GM12878 (cell line): ENCODE results near the gene SACM1L. TPM values are rescaled to one million over a fixed set of nuclear protein-coding genes. Genes with fewer than 3 reads are reported as not detected.

Source experiments
- ATAC-seq: fragments of 200-7000 bp; cut with Tn5 transposase; 3 replicates; pipeline ENCODE4 v1.9.1; 2020; ENCODE audit warnings: mild to moderate bottlenecking, moderate library complexity
- BruUV-seq: library from RNA; stranded (reverse); fragments of 400-500 nt; replicated peaks from 2 replicates; lab custom pipeline; 2021; lab: Mats Ljungman, UMichigan
- CTCF ChIA-PET: fragments of 300-600 bp; sonication (Branson Sonifier 250); formaldehyde crosslinking; extraction: SDS; loops from one replicate; lab custom pipeline; 2021; ENCODE audit warnings: inconsistent platforms; lab: Yijun Ruan, JAX
- POLR2A ChIA-PET: fragments of 350-600 bp; formaldehyde crosslinking; extraction: SDS; loops from one replicate; lab custom pipeline; 2021; ENCODE audit warnings: inconsistent platforms; lab: Charles Lee
- RAD21 ChIA-PET: fragments of 300-600 bp; sonication (Branson Sonifier 250); formaldehyde crosslinking; loops from one replicate; lab custom pipeline; 2023; ENCODE audit warnings: antibody characterized with exemption; ENCODE audit not compliant: unreplicated experiment; lab: Charles Lee
- SMC1A ChIA-PET: fragments of 300-600 bp; sonication (Branson Sonifier 250); formaldehyde crosslinking; loops from one replicate; lab custom pipeline; 2023; ENCODE audit not compliant: unreplicated experiment, uncharacterized antibody; lab: Charles Lee
- DNase-seq: peaks from one replicate; pipeline ENCODE4 v3.0.0-alpha.2; 2011; ENCODE audit warnings: low read depth, low spot score
- FAIRE-seq: peaks from 3 replicates; lab custom pipeline; 2011; peaks lifted over from hg19 to GRCh38; lab: Jason Lieb, UNC
- H2AFZ ChIP-seq: 2 replicates; pipeline ENCODE4 v1.6.0; 2011; ENCODE audit warnings: low read depth, low read length, control low read depth; ENCODE audit not compliant: control insufficient read depth
- H3K27ac ChIP-seq: 2 replicates; pipeline ENCODE4 v1.5.1; 2011; ENCODE audit warnings: control low read depth; ENCODE audit not compliant: control insufficient read depth, insufficient read depth
- H3K27me3 ChIP-seq, 2 experiments: replicated peaks in 1 of 2; 2 replicates each; pipeline versions ENCODE4 v1.6.0 to v1.6.1; 2011; ENCODE audit warnings: low read length in 1 of 2; ENCODE audit not compliant: control insufficient read depth in 2 of 2, insufficient read depth in 2 of 2
- H3K36me3 ChIP-seq, 2 experiments: 2 replicates each; pipeline ENCODE4 v1.5.1; 2011; ENCODE audit warnings: low read length in 1 of 2; ENCODE audit not compliant: control insufficient read depth in 2 of 2, insufficient read depth in 2 of 2
- H3K4me1 ChIP-seq: 2 replicates; pipeline ENCODE4 v1.6.1; 2011; ENCODE audit warnings: mild to moderate bottlenecking, low read length, moderate library complexity, mixed read lengths; ENCODE audit not compliant: control insufficient read depth, insufficient read depth
- H3K4me2 ChIP-seq: 2 replicates; pipeline ENCODE4 v1.6.0; 2011; ENCODE audit warnings: control low read depth; ENCODE audit not compliant: control insufficient read depth, insufficient read depth
- H3K4me3 ChIP-seq: fragments of 200-600 bp; sonication (generic); 2 replicates; pipeline ENCODE4 v1.5.1; 2016
- H3K79me2 ChIP-seq: 2 replicates; pipeline ENCODE4 v1.6.0; 2011; ENCODE audit warnings: low read length; ENCODE audit not compliant: control insufficient read depth, insufficient read depth
- H3K9ac ChIP-seq: 2 replicates; pipeline ENCODE4 v1.8.0; 2011; ENCODE audit warnings: low read length, control low read depth, mixed read lengths; ENCODE audit not compliant: control insufficient read depth, insufficient read depth
- H3K9me3 ChIP-seq: replicated peaks from 3 replicates; pipeline ENCODE4 v1.5.1; 2011; ENCODE audit warnings: mild to moderate bottlenecking, low read length; ENCODE audit not compliant: control insufficient read depth, insufficient read depth
- H4K20me1 ChIP-seq: 2 replicates; pipeline ENCODE4 v1.6.0; 2011; ENCODE audit not compliant: control insufficient read depth, insufficient read depth
- BCL11A ChIP-seq: IDR thresholded peaks from 2 replicates; pipeline ENCODE4 v1.6.1; 2011; ENCODE audit warnings: low read depth, low read length
- EED ChIP-seq: sonication (generic); IDR thresholded peaks from 2 replicates; pipeline ENCODE4 v1.6.1; 2016; ENCODE audit warnings: antibody characterized with exemption, low read depth
- IKZF1 ChIP-seq: fragments of 450-650 bp; conservative IDR thresholded peaks from 2 replicates; pipeline ENCODE4 v1.6.1; 2017; ENCODE audit warnings: antibody characterized with exemption, mild to moderate bottlenecking
- LARP7 ChIP-seq: fragments of 450-650 bp; IDR thresholded peaks from 2 replicates; pipeline ENCODE4 v1.6.1; 2017; ENCODE audit warnings: mild to moderate bottlenecking
- NBN ChIP-seq: fragments of 450-650 bp; IDR thresholded peaks from 2 replicates; pipeline ENCODE4 v1.6.1; 2016
- POU2F2 ChIP-seq: IDR thresholded peaks from 3 replicates; pipeline ENCODE4 v1.6.1; 2011; ENCODE audit warnings: low read depth, mild to moderate bottlenecking, low read length, borderline replicate concordance
- RAD21 ChIP-seq: IDR thresholded peaks from 2 replicates; pipeline ENCODE4 v1.6.1; 2011; ENCODE audit warnings: mild to moderate bottlenecking, low read depth, low read length, moderate library complexity; ENCODE audit not compliant: insufficient read depth
- RAD51 ChIP-seq: fragments of 450-650 bp; IDR thresholded peaks from 2 replicates; pipeline ENCODE4 v1.6.1; 2016; ENCODE audit warnings: moderate library complexity, mild to moderate bottlenecking, inconsistent platforms
- SMC3 ChIP-seq: IDR thresholded peaks from 2 replicates; pipeline ENCODE4 v1.6.1; 2011; ENCODE audit warnings: low read length, improper control_type of control experiment, borderline replicate concordance
- SUPT20H ChIP-seq: IDR thresholded peaks from 2 replicates; pipeline ENCODE4 v1.6.1; 2011; ENCODE audit warnings: low read depth, mild to moderate bottlenecking, low read length, moderate library complexity, borderline replicate concordance; ENCODE audit not compliant: control insufficient read depth
- TBL1XR1 ChIP-seq: IDR thresholded peaks from 2 replicates; pipeline ENCODE4 v1.6.1; 2012; ENCODE audit warnings: low read depth, low read length, improper control_type of control experiment
- YY1 ChIP-seq: IDR thresholded peaks from 2 replicates; pipeline ENCODE4 v1.6.1; 2011; ENCODE audit warnings: low read depth, mild to moderate bottlenecking, low read length
- WGBS: methylation state at CpG from one replicate; pipeline ENCODE4 v1.1.6; 2016; ENCODE audit warnings: low lambda C conversion rate; ENCODE audit not compliant: insufficient replicate concordance, insufficient coverage; ENCODE audit errors: missing lambda C conversion rate; 5-methylcytosine and 5-hydroxymethylcytosine counted together
- in situ Hi-C: fragments of 300-500 bp; cut with MboI; formaldehyde crosslinking; loops from 9 replicates; pipeline ENCODE4 v1.14.3; 2018; ENCODE audit warnings: mixed read lengths
- intact Hi-C: fragments of 100-400 bp; cut with micrococcal nuclease; formaldehyde crosslinking; loops from one replicate; pipeline ENCODE4 v1.14.2; 2022; ENCODE audit not compliant: unreplicated experiment
- polyA plus RNA-seq, 11 experiments: library from polyadenylated mRNA; depleted of rRNA in 4 of 11; unstranded in 6 of 11; stranded (reverse) in 5 of 11; fragments of >200 nt; fragmentation: Nextera tagmentation in 4 of 11; fragmentation: Illumina TruSeq in 1 of 11; extraction: Ambion mirVana in 4 of 11; extraction: Trizol in 1 of 11; gene quantifications; 1 replicate in 1 of 11; 2 replicates in 10 of 11; pipeline versions ENCODE4 v1.2.1 to v1.2.3, GENCODE V29; 2011 to 2016; ENCODE audit warnings: inconsistent platforms in 2 of 11, missing spikeins in 2 of 11, low read depth in 1 of 11
- total RNA-seq, 4 experiments: library from RNA; depleted of rRNA in 3 of 4; stranded (reverse); fragments of >200 nt in 3 of 4; fragmentation: Illumina TruSeq in 1 of 4; extraction: Trizol in 1 of 4; gene quantifications; 2 replicates each; pipeline versions ENCODE4 v1.2.1 to v1.2.3, GENCODE V29; 2013 to 2021
- TF ChIP-seq, protein P1 (sequence below): fragments of 450-650 bp; formaldehyde crosslinking; IDR thresholded peaks from 2 replicates; pipeline ENCODE4 v1.4.0; 2020; ENCODE audit warnings: mild to moderate bottlenecking, moderate library complexity
- TF ChIP-seq, protein P2 (sequence below): fragments of 450-650 bp; IDR thresholded peaks from 2 replicates; pipeline ENCODE4 v1.6.1; 2016; ENCODE audit warnings: mild to moderate bottlenecking
- TF ChIP-seq, protein P3 (sequence below): fragments of 450-650 bp; IDR thresholded peaks from 2 replicates; pipeline ENCODE4 v1.6.1; 2017; ENCODE audit warnings: borderline replicate concordance

The SACM1L gene
- total and polyA plus RNA-seq, 10 of the 15 experiments (the other 5 are each of a cell fraction or from before 2014, with no cell fraction given): 16.5 to 48.3 (median 28.9) TPM

DNA sequence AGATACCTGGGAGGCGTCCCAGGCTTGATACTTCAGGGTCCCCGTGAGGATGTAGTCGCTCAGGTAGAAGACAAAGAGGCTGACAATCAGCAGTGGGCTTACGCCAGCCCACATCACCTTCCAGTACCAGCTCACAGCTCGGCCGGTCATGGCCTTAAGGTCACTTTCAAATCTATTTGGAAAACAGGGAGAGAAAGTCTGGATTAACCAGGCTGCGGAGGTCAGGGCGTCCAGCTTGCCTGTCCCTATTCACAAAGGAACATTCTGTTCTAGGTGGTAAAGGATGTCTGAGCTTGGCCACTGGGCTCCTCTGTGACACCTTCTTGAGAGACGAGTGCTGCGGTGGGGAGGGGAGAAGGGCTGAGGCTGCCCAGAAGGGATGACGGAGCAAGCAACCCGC lies 70.7 kb downstream of the SACM1L start (continued):
- TF ChIP-seq, protein P1, sequence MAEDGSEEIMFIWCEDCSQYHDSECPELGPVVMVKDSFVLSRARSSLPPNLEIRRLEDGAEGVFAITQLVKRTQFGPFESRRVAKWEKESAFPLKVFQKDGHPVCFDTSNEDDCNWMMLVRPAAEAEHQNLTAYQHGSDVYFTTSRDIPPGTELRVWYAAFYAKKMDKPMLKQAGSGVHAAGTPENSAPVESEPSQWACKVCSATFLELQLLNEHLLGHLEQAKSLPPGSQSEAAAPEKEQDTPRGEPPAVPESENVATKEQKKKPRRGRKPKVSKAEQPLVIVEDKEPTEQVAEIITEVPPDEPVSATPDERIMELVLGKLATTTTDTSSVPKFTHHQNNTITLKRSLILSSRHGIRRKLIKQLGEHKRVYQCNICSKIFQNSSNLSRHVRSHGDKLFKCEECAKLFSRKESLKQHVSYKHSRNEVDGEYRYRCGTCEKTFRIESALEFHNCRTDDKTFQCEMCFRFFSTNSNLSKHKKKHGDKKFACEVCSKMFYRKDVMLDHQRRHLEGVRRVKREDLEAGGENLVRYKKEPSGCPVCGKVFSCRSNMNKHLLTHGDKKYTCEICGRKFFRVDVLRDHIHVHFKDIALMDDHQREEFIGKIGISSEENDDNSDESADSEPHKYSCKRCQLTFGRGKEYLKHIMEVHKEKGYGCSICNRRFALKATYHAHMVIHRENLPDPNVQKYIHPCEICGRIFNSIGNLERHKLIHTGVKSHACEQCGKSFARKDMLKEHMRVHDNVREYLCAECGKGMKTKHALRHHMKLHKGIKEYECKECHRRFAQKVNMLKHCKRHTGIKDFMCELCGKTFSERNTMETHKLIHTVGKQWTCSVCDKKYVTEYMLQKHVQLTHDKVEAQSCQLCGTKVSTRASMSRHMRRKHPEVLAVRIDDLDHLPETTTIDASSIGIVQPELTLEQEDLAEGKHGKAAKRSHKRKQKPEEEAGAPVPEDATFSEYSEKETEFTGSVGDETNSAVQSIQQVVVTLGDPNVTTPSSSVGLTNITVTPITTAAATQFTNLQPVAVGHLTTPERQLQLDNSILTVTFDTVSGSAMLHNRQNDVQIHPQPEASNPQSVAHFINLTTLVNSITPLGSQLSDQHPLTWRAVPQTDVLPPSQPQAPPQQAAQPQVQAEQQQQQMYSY (CRISPR knock-in tag): no peak
- no peak for TF ChIP-seq SUPT20H
- TF ChIP-seq TBL1XR1: no peak
- TF ChIP-seq RAD51: no peak
- TF ChIP-seq, all 136 proteins: peak for 0

DNA sequence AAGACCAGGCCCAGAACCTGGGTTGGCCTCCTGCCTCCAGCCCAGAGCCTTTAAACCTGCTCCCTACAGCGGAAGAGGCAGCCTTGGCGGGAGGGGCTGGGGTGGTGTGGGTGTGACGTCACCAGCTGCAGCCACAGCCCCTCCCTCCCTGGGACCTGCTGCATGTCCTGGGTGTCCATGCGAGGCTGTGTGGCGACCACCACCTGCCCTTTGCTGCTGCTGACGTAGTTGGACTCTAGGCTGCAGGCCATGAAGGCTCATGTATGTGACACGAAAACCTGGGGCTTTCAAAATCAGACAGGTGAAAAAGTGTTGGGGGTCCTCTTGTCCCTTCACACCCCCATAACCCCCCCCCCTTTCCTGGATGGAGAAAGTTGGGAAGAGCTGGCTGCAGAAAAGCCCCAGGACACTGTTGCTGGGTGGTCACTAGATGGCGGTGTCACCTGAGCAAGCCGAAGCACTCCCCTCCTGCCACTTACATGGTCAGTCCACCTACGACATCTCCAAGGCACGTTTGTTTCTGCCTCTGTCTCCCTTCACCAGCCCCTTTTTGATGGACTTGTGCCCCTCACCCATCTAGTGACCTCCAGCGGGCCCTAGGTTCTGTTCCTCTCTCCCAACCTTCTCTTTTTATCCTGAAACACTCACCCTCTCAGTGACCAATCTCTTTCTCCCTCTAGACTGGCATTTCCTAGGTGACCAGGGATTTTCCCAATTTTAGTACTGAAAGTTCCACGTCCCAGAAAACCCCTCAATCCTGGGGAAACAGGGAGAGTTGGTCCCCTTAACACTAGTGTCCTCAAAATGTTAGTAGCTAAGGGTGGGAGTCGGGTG lies 71.9 kb downstream of the SACM1L start:
- WGBS: 26% methylated on average over 14 of the region's 14 CpGs
- Histone ChIP-seq H3K27me3 (0 out of 4 replicates have a peak, but pooled peaks cover 0 to 2% of the 10 kb centered on the region in 2 experiments), H3K27ac (no peak overlapping the region), H3K9me3 (no peaks in the 10 kb centered on the region), H3K4me1 (no peaks in the 10 kb centered on the region), H4K20me1 (no peaks in the 10 kb centered on the region), H3K36me3 (no peaks in the 10 kb centered on the region; a peak in 1 of 4 replicates), H3K79me2 (no peaks in the 10 kb centered on the region), H2AFZ (peak overlapping the region; percentile 26; the same call in 1 of the 2 replicates), H3K4me2 (no peak overlapping the region), H3K4me3 (no peak overlapping the region), H3K9ac (no peak overlapping the region)
- ATAC-seq: peak; percentile 98
- in situ Hi-C loops: loop anchor here (5.0 to 10.0 kb wide), 3 partner anchors 166 to 614 kb away; partner anchors contain the start of gene CCR5
- CTCF ChIA-PET: interaction anchor here (0.6 to 7.5 kb wide), 35 partner anchors 9 to 322 kb away, joined by 3 to 189 read pairs (median 3); no protein-coding TSS in a partner anchor
- no TSS peak for BruUV-seq
- intact Hi-C loops: loop anchor here (1.0 to 2.0 kb wide), 3 partner anchors 72 to 317 kb away; no protein-coding TSS in a partner anchor
- DNase-seq: peak; percentile 5
- SMC1A ChIA-PET: interaction anchor here (0.7 to 6.1 kb wide), 19 partner anchors 65 to 617 kb away, joined by 3 to 86 read pairs (median 5); no protein-coding TSS in a partner anchor
- peak; percentile 95 for FAIRE-seq
- POLR2A ChIA-PET: interaction anchor here (0.6 to 1.3 kb wide), 2 partner anchors 105 to 168 kb away, joined by 3 to 12 read pairs; no protein-coding TSS in a partner anchor
- RAD21 ChIA-PET: interaction anchor here (0.9 to 6.2 kb wide), 16 partner anchors 36 to 612 kb away, joined by 3 to 89 read pairs (median 4); partner anchors contain the start of gene SACM1L
- no peak for TF ChIP-seq BCL11A
- TF ChIP-seq, protein P2, sequence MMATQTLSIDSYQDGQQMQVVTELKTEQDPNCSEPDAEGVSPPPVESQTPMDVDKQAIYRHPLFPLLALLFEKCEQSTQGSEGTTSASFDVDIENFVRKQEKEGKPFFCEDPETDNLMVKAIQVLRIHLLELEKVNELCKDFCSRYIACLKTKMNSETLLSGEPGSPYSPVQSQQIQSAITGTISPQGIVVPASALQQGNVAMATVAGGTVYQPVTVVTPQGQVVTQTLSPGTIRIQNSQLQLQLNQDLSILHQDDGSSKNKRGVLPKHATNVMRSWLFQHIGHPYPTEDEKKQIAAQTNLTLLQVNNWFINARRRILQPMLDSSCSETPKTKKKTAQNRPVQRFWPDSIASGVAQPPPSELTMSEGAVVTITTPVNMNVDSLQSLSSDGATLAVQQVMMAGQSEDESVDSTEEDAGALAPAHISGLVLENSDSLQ: peak; percentile 24; the same call in 1 of the 2 replicates
- 0 out of 3 replicates have a peak, but pooled peaks have one; percentile 12 for TF ChIP-seq POU2F2
- TF ChIP-seq EED: peak; percentile 59
- TF ChIP-seq NBN: 0 out of 2 replicates have a peak, but pooled peaks have one; percentile 36
- TF ChIP-seq LARP7: no peak
- TF ChIP-seq, protein P3, sequence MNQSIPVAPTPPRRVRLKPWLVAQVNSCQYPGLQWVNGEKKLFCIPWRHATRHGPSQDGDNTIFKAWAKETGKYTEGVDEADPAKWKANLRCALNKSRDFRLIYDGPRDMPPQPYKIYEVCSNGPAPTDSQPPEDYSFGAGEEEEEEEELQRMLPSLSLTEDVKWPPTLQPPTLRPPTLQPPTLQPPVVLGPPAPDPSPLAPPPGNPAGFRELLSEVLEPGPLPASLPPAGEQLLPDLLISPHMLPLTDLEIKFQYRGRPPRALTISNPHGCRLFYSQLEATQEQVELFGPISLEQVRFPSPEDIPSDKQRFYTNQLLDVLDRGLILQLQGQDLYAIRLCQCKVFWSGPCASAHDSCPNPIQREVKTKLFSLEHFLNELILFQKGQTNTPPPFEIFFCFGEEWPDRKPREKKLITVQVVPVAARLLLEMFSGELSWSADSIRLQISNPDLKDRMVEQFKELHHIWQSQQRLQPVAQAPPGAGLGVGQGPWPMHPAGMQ: no peak
- TF ChIP-seq IKZF1: peak; percentile 83
- peak; percentile 87 for TF ChIP-seq RAD21
- peak; percentile 69; the same call in 1 of the 2 replicates for TF ChIP-seq YY1
- TF ChIP-seq SMC3: peak; percentile 96
